Natural killer cell (primary cell): ENCODE results near the gene NUP214. TPM values are rescaled to one million over a fixed set of nuclear protein-coding genes. Genes with fewer than 3 reads are reported as not detected.
A peak's percentile ranks its signal among the peaks of the same experiment; 100 is the strongest.

Experiments used
- ATAC-seq, 3 donors: fragments of 150-1000 bp in 2 of 3; fragments of 200-7000 bp in 1 of 3; cut with Tn5 transposase; 1 replicate in 1 of 3; 2 replicates in 2 of 3; pipeline ENCODE4 v1.10.0; 2021; ENCODE audit warnings: mild to moderate bottlenecking in 2 of 3, moderate library complexity in 2 of 3
- DNase-seq, 2 donors: peaks; one replicate each; pipeline versions ENCODE4 v3.0.0 to v3.0.0-alpha.2; 2013 to 2021; ENCODE audit warnings: mixed read lengths in 1 of 2
- H3K27ac ChIP-seq: one replicate; pipeline ENCODE4 v1.5.1; 2013; ENCODE audit warnings: mild to moderate bottlenecking, low read length
- H3K27me3 ChIP-seq: one replicate; pipeline ENCODE4 v1.6.1; 2013; ENCODE audit warnings: low read length; ENCODE audit not compliant: control insufficient read depth, insufficient read depth
- H3K36me3 ChIP-seq: one replicate; pipeline ENCODE4 v1.6.1; 2013; ENCODE audit warnings: low read length; ENCODE audit not compliant: control insufficient read depth, insufficient read depth
- H3K4me1 ChIP-seq: one replicate; pipeline ENCODE4 v1.6.1; 2013; ENCODE audit warnings: low read length; ENCODE audit not compliant: control insufficient read depth, insufficient read depth
- H3K4me3 ChIP-seq: one replicate; pipeline ENCODE4 v1.5.1; 2013; ENCODE audit warnings: low read length
- H3K9me3 ChIP-seq: one replicate; pipeline ENCODE4 v1.6.1; 2013; ENCODE audit warnings: low read length; ENCODE audit not compliant: control insufficient read depth, insufficient read depth
- H3K27ac Mint-ChIP-seq, 2 donors: one replicate each; pipeline ENCODE4 v1.8.0; 2022; ENCODE audit warnings: mild to moderate bottlenecking in 2 of 2, mixed read lengths in 2 of 2, moderate library complexity in 1 of 2
- H3K27me3 Mint-ChIP-seq, 2 donors: one replicate each; pipeline ENCODE4 v1.8.0; 2022; ENCODE audit warnings: low read depth in 2 of 2, mixed read lengths in 2 of 2
- H3K36me3 Mint-ChIP-seq: one replicate; pipeline ENCODE4 v1.8.0; 2022; ENCODE audit warnings: mixed read lengths
- H3K4me1 Mint-ChIP-seq, 2 donors: one replicate each; pipeline ENCODE4 v1.8.0; 2022; ENCODE audit warnings: mixed read lengths in 2 of 2
- H3K4me3 Mint-ChIP-seq: one replicate; pipeline ENCODE4 v1.8.0; 2022; ENCODE audit warnings: mild to moderate bottlenecking, moderate library complexity, mixed read lengths
- H3K9me3 Mint-ChIP-seq, 2 donors: one replicate each; pipeline ENCODE4 v1.8.0; 2022; ENCODE audit warnings: mixed read lengths in 2 of 2
- WGBS: methylation state at CpG from one replicate; pipeline ENCODE4 v1.1.7; 2013; ENCODE audit warnings: missing lambda C conversion rate; ENCODE audit not compliant: insufficient coverage; 5-methylcytosine and 5-hydroxymethylcytosine counted together
- intact Hi-C: fragments of 100-400 bp; cut with micrococcal nuclease; formaldehyde crosslinking; loops from one replicate; pipeline ENCODE4 v1.14.2; 2022
- total RNA-seq, 4 donors: library from RNA; stranded (reverse); fragments of 120-200 nt in 1 of 4; gene quantifications; one replicate each; pipeline versions ENCODE4 v1.2.3 to v1.2.4, GENCODE V29; 2013 to 2022
- TF ChIP-seq, protein P1 (sequence below): fragments of 200-600 bp; IDR thresholded peaks from one replicate; pipeline ENCODE4 v1.8.0; 2022; ENCODE audit warnings: antibody characterized with exemption

Gene NUP214
- total RNA-seq, 3 donors from 2014 or later (not counting 1 experiment from before 2014, with no cell fraction given): 125 to 133 (median 132) TPM

GRCh38 chr9:131117121-131117761 is 8.1 kb upstream of the NUP214 start:
- H3K27ac Mint-ChIP-seq: no peak overlapping the region
- Histone ChIP-seq H3K4me3 (no peak overlapping the region), H3K9me3 (no peaks in the 10 kb centered on the region), H3K36me3 (no peaks in the 10 kb centered on the region), H3K4me1 (no peaks in the 10 kb centered on the region), H3K27ac (no peak overlapping the region), H3K27me3 (peaks cover 3% of the 10 kb centered on the region)
- no peaks in the 10 kb centered on the region for H3K36me3 Mint-ChIP-seq
- H3K27me3 Mint-ChIP-seq: peaks cover 0 to 5% of the 10 kb centered on the region in 2 donors
- H3K9me3 Mint-ChIP-seq: no peaks in the 10 kb centered on the region
- TF ChIP-seq, protein P1, sequence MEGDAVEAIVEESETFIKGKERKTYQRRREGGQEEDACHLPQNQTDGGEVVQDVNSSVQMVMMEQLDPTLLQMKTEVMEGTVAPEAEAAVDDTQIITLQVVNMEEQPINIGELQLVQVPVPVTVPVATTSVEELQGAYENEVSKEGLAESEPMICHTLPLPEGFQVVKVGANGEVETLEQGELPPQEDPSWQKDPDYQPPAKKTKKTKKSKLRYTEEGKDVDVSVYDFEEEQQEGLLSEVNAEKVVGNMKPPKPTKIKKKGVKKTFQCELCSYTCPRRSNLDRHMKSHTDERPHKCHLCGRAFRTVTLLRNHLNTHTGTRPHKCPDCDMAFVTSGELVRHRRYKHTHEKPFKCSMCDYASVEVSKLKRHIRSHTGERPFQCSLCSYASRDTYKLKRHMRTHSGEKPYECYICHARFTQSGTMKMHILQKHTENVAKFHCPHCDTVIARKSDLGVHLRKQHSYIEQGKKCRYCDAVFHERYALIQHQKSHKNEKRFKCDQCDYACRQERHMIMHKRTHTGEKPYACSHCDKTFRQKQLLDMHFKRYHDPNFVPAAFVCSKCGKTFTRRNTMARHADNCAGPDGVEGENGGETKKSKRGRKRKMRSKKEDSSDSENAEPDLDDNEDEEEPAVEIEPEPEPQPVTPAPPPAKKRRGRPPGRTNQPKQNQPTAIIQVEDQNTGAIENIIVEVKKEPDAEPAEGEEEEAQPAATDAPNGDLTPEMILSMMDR: no peak
- intact Hi-C loops: no loop called here
- 21% methylated on average over 13 of the region's 13 CpGs for WGBS
- no peak overlapping the region for H3K4me3 Mint-ChIP-seq
- no peak for ATAC-seq
- no peaks in the 10 kb centered on the region for H3K4me1 Mint-ChIP-seq
- no peak for DNase-seq

DNA sequence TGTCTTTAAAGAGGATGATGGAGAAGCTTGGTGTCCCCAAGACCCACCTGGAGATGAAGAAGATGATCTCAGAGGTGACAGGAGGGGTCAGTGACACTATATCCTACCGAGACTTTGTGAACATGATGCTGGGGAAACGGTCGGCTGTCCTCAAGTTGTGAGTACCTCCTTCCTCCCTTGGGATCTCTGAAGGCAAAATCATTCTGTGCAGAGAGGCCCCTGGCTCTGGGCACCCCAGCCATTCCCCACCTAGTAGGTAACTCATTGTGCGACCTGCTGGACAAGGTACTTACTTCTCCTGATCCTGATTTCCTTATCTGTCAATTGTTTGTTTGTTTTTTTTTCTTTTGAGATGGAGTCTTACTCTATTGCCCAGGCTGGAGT is 7.6 kb upstream of the NUP214 start:
- Histone ChIP-seq H3K36me3 (no peaks in the 10 kb centered on the region), H3K27ac (no peak overlapping the region)

GRCh38 chr9:131119600-131119999 is 5.8 kb upstream of the NUP214 start:
- no peak for DNase-seq
- peak in 1 of 3 donors; percentile 14 for ATAC-seq
- TF ChIP-seq, protein P1: no peak
- Histone ChIP-seq H3K27ac (no peak overlapping the region), H3K4me3 (no peak overlapping the region), H3K9me3 (no peaks in the 10 kb centered on the region), H3K27me3 (peaks cover 2% of the 10 kb centered on the region), H3K36me3 (no peaks in the 10 kb centered on the region), H3K4me1 (peaks cover 2% of the 10 kb centered on the region)
- Mint-ChIP-seq H3K4me1 (no peaks in the 10 kb centered on the region), H3K9me3 (no peaks in the 10 kb centered on the region), H3K36me3 (no peaks in the 10 kb centered on the region), H3K27me3 (peaks cover 0 to 3% of the 10 kb centered on the region in 2 donors), H3K4me3 (no peak overlapping the region), H3K27ac (no peak overlapping the region)
- intact Hi-C loops: no loop called here
- WGBS: 78% methylated on average over 8 of the region's 8 CpGs

More for the DNA sequence above, 7.6 kb upstream of the NUP214 start:
- WGBS: 66% methylated on average over 4 of the region's 4 CpGs
- Mint-ChIP-seq H3K9me3 (no peaks in the 10 kb centered on the region), H3K36me3 (no peaks in the 10 kb centered on the region), H3K27me3 (peaks cover 0 to 5% of the 10 kb centered on the region in 2 donors), H3K4me3 (no peak overlapping the region), H3K4me1 (no peaks in the 10 kb centered on the region), H3K27ac (no peak overlapping the region)
- Histone ChIP-seq H3K27me3 (peaks cover 3% of the 10 kb centered on the region), H3K4me1 (no peaks in the 10 kb centered on the region), H3K9me3 (no peaks in the 10 kb centered on the region), H3K4me3 (no peak overlapping the region)
- TF ChIP-seq, protein P1: no peak
- no peak for DNase-seq
- intact Hi-C loops: no loop called here
- no peak for ATAC-seq
